HG02642 (cell line): ENCODE results near the gene FBXO10.
"Not testable (repeated sequence)": the region's sequence is repeated elsewhere in the genome, so short reads cannot be mapped to it uniquely, and the experiment has no call there.

Source experiments
- ATAC-seq: cut with Tn5 transposase; IDR thresholded peaks from one replicate; pipeline ENCODE4 v1.9.1; 2021; ENCODE audit warnings: mild to moderate bottlenecking; ENCODE audit not compliant: unreplicated experiment, poor library complexity

The FBXO10 gene

DNA sequence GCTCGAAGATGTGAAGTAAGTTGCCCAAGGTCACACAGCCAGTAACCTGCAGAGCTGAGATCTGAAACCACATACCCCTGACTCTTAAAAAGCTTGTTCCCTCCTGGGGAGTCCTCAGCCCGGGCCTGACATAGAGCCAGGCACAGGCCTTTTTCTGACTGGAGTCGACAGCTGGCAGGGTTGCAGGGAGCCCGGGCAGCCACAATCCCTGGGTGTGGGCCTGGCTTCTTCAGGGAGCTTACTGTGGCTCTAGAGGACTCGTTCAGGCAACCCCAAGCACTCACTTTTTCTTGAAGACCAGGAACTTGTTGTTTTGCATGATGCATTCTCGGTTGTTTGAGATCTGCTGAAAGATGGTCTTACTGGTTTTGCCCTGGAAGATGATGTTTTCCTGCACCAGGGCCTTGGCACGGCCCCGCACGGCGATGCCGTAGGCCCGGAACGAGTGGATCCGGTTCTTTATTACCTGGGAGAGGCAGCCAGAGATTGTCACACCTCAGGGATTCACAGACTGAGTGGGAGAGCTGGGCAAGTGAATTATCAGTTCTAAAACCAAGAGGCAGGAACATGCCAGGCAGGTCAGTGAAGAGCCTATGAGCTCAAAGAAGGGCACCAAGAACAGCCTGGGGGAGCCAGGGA, 60.4 kb downstream of the FBXO10 start:
- ATAC-seq, result no peak

GRCh38 chr9:37514999-37515398, 61.2 kb downstream of the FBXO10 start:
- no peak for ATAC-seq

GRCh38 chr9:37514415-37514814, 61.8 kb downstream of the FBXO10 start:
- not testable (repeated sequence) for ATAC-seq

- no peak for ATAC-seq
These were observed 63.7 kb downstream of the FBXO10 start for GRCh38 chr9:37512437-37512836.

DNA sequence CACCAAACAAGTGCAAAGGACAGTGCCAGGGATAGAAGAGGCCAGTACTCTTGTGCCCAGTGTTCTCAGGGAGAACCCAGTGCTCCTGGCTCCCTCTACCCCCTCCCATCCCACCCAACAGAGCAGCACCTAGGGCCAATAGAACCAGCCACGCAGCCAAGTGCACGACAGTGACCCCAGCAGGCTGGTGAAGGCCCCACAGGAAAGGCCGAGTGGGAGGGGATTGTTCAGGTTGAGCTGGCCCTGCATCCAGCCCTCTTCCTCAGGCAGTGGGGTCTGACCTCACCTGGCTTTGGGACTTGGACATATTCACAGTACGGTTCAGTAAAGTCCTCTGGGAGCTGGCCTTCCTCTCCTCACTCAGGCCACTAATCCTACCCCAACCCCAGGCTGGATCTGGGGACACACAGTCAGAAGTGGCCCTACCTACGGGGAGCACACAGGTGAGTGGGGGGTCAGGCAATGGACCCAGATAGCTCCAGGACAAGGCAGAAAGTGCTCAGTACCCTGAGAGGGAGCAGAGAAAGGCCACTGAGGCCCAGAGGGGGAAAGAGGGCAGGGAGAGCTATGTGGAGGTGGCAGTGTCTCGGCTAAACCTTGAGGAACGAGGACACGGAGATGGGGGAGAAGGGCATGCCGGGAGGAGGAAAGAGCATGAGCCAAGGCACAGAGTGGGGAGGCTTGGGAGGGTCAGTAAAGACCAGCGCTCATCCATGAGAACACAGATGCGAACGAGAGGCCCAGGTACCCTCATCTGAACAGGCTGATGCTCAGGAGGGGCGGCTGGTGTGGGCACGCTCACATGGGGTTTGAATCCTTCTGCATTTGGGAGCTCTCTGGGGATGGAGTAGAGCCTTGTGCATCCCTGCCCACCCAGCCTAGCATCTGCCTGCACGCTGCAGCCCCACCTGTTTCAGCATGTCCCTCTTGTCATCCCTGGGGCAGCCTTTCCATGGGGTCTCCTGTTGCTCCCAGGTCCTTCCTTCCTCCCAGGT, 64.9 kb downstream of the FBXO10 start:
- no peak for ATAC-seq

GRCh38 chr9:37510053-37510452, 66.1 kb downstream of the FBXO10 start:
- not testable (repeated sequence) for ATAC-seq

DNA sequence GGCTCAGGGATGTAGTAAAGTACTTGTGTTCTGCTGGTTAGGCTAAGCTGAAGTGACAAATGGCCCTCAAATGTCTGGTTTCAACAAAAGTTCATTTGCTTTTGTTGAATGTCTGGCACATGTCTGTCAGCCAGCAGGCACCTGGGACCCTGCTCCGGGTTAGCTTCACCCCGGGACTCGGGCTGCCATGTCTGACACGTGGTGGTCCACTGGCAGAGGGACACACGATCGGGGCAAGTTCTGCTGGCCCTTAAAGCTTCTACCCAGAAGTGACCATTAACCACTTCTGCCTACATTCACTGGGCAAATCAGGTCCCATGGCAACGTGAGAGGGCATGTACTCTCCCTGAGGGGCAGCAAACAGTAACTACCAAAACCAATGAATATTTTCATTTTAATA, 66.6 kb downstream of the FBXO10 start:
- ATAC-seq, result no peak

GRCh38 chr9:37508834-37509206, 67.4 kb downstream of the FBXO10 start:
- no peak for ATAC-seq

GRCh38 chr9:37508135-37508833, 67.9 kb downstream of the FBXO10 start:
- no peak for ATAC-seq

DNA sequence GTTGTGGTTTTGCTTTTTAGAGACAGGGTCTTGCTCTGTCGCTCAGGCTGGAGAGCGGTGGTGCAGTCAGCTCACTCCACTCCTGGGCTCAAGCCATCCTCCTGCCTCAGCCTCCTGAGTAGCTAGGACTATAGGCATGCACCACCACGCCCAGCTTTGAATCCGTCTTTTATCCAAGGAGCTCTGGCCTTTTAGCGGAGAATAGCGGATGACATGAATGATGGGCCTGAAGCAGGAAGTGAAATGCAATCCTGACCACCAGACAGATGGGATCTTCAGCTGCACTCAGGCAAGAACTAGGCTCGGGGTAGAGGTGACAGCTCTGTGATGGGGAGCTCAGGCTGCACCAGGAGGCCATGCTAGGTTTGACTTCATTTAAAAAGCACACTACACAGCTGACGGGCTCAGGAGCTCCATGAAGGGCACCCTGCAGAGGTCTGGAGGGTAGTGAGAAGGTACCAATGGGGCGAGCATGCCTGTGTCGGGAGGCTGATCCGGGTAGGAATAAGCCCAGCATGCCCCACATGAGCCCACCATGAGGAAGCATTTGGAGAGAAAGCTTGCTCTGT, 68.5 kb downstream of the FBXO10 start:
- no peak for ATAC-seq

DNA sequence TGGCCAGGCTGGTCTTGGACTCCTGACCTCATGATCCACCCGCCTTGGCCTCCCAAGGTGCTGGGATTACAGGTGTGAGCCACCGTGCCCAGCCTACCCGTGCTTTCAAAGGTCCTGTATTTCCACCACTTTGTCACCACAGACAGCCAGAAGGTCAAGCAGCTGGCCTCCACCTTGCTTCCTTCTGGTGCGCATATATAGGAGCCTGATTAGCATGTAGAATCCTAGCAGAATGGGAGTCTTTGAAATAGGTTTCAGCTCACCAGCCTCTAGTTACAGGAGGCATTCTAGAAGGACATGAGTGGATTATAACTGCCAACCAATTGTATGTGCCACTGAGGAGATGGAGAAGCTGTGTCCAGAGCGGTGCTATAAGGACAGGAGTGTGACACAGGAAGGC, 71.6 kb downstream of the FBXO10 start:
- ATAC-seq, result no peak

DNA sequence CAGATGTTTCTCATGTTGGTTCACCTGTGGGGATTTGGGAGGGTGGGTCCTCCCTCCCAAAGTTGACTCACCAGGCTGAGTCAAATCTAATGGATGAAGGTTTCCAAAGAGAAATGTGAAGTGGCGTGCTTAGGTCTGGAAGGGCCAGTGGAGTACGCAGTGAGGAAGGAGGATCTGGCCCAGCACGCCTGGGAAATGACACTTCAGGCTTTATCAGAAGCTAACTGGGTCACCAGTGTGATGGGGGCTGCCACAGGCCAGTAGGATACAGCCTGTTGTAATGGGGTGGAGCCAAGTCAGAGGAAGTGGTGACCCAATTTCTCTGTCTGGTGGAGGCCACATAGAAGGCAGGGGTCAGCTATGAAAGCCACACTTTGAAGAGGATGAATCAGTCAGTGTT, 72.4 kb downstream of the FBXO10 start:
- ATAC-seq, result no peak

- no peak for ATAC-seq
These were observed 74.1 kb downstream of the FBXO10 start for GRCh38 chr9:37501957-37502596.

DNA sequence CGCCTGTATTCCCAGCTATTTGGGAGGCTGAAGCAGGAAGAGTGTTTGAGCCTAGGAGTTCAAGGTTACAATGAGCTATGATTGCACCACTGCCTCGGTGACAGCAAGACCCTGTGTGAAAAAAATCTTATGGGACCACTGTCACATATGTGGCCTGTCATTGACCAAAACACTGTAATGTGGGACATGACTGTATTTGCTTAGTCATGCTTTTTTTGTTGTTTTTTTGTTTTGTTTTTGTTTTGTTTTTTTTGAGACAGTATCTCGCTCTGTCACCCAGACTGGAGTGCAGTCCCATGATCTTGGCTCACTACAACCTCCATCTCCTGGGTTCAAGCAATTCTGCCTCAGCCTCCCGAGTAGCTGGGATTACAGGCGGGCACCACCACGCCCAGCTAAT, 76.9 kb downstream of the FBXO10 start:
- no peak for ATAC-seq

GRCh38 chr9:37498457-37498856, 77.7 kb downstream of the FBXO10 start:
- ATAC-seq, result no peak

- ATAC-seq, result no peak
These were observed 78.9 kb downstream of the FBXO10 start for GRCh38 chr9:37497320-37497719.

GRCh38 chr9:37496020-37496419, 80.2 kb downstream of the FBXO10 start:
- no peak for ATAC-seq

DNA sequence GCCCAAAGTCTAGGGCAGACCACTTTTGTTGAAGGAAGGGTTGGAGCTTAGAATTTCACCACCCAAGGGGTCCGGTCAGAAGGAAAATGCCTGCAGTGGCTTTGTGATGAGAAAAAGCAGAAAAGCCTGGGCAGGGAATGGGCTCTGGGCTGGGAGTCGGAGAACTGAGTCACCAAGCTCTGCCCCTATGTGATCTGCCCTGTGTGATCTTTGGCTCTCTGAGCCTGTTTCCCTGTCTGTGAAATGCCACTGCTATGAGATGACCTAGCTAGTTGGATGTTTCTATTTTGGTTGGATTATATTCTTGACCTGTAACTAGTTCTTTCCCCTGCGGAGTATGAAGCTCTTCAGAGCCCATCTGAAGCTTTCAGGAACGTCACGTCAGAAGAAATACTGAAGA, 80.6 kb downstream of the FBXO10 start:
- ATAC-seq, result no peak

GRCh38 chr9:37491939-37492338, 84.2 kb downstream of the FBXO10 start:
- no peak for ATAC-seq
